COLO668 (cell line): ENCODE results near the gene ACTN3.
"Not testable (repeated sequence)": the region's sequence is repeated elsewhere in the genome, so short reads cannot be mapped to it uniquely, and the experiment has no call there.

Source experiments
- DNase-seq: peaks from one replicate; lab custom pipeline; 2025; ENCODE audit not compliant: unreplicated experiment; lab: John Stamatoyannopoulos, UW

Gene ACTN3

DNA sequence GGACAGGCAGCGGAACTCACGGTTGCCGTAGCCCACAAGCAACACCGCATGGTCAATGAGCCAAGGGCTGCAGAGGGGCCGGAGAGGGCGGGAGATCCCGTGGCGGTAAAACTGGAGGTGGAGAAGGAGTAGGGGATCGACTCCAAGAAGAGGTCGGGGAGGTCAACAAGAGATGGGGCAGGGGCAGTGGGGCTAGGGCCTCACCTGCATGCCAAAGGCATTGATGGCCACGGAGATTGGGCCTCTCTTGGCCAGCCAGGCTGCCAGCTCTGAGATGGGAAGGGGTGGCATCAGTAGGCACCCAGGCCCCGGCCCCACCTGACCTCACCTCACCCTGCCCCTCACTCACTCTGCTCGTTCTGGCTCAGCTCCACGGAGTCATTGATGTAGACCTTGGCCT is 17.8 kb downstream of the ACTN3 start:
- DNase-seq, result no peak

DNA sequence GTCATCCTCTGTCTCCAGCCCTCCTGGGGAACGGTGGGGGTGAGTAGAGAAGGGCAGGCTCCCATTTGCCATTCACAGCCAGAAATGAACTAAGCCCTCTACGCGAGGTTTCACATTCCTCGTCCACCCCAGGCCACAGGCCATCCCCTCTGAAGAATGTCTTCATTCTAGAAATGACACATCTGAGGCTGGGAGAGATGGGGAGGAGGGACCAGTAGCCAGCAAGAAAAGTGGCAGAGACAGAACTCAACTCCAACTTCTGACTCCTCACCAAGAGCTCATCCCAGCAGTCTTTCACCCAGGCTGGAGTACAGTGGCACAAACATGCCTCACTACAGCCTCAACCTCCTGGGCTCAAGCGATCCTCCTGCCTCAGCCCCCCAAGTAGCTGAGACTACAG is 18.3 kb downstream of the ACTN3 start:
- DNase-seq, result no peak

DNA sequence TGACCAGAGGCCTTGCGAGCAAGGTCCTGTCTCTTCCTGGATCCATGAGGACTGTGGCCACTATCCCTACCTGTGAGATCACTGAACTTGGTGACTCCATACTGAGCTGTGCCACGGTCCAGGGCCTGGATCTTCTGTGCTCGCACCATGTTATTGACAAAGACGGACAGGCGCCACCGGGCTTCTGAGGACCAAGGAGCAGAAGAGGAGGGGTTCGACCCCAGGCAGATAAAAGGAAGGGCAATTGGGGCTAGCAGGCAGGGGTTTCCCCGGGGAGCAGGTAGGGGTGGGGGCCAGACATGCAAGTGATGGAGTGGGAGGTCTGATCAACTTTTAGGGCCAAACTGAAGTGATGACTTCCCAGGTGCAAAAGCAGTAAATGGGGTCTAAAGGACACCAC is 19.5 kb downstream of the ACTN3 start:
- DNase-seq, result no peak

DNA sequence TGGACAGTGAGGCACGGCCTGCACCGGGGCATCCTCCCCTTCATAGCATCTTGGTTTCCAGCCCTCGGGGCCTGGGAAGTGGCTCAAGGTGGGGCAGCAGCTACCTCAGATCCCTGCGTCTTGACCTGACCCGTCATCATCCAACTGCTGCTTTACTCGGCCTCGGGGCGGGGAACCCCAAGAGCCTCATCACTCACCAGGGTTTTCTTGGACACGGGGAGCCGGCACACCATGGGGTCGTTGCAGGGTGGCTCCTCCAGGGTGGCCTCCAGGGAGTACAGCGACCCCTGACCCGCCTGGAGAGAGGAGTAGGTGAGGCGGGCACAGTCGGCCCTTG is 21.1 kb downstream of the ACTN3 start:
- no peak for DNase-seq

DNA sequence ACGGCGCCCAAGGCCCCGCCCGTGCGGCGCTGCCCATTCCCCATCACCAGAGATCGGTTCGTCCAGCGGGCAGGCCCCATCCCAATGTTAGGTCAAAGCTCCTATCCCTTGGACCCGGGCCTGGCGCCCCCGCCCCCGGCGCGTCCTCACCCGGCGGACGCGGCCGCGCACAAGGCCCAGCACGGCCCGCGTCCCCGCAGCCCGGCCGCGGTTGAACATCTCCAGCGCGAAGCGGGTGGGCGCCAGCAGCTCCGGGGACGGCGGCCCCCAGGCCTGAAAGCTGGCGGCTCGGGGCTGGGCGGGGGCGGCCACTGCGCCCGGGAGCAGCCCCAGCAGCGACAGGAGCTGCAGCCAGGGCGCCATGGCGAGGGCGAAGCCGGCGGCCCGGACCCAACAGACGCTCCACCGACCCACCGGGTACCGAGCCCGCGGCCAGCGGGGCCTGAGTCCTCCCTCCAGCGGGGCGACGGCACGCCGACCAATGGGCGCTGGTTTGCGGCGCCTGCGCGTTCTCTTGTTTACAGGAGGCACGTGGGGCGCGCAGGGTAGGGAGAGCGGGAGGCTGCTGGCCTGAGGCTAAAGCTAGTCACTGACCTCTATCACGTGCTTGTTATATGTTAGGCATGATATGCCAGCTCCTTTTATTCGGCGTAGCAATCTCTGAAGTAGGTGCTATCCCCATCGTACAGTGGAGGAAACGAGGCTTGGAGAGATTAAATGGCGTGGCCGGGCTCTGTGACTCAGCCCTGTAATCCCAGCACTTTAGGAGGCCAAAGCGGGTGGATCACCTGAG is 21.6 kb downstream of the ACTN3 start, which contains the start of gene CTSF:
Gene CTSF (minus strand): TSS at position 483 of the 793 bp plus-strand sequence. CDS start 120 bp downstream, at position 363.
- peak; percentile 86 for DNase-seq

DNA sequence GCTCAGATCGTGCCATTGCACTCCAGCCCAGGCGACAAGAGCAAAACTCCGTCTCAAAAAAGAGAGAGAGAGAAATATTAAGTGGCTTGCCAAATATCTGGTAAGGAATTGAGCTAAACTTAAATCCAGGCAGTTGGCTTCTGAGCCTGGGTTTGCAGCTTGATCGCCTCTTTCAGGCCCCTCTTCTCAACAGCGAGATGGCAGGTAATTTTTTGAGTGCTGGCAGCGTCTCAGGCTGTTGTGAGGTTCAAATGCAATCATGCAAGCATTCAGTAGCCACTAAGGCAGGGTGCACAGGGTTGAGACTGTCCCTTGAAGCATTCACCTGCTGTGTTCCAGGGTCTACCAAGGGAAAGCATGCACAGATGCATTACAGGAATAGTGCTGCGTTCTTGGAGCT is 22.4 kb downstream of the ACTN3 start:
- DNase-seq, result no peak

DNA sequence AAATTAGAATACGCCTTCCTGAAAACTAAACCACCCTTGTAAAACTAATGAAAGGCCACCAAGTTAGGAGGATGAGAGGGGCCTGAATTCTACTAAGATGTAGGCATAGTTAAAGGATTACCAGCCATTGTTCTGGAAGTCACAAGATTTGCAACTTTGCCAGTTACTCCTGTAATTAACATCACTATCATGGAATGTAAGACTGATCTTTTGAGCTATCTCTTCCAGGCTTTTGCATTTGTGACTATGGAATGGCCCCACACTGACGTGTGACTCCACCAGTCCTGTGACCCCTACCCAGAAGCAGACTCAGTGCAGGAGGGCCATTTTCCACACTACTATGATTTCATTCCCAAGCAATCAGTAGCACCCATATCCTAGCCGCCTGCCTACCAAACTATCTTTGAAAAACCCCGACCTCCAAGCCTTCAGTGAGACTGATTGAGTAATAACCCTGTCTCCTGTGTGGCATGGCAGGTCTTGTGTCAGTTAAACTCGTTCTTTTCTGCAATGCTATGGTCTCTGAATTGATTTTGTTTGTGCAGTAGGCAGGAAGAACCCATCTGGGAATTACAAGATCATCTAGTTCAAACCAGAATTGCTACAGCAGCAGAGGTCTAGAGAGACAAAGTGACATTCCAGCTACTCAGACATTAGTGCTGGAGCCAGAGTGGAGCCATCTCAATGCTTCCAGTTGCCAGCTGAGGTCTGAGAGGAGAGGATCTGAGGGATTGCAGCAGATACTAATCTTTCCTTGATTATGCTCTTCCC is 23.6 kb downstream of the ACTN3 start:
- no peak for DNase-seq

DNA sequence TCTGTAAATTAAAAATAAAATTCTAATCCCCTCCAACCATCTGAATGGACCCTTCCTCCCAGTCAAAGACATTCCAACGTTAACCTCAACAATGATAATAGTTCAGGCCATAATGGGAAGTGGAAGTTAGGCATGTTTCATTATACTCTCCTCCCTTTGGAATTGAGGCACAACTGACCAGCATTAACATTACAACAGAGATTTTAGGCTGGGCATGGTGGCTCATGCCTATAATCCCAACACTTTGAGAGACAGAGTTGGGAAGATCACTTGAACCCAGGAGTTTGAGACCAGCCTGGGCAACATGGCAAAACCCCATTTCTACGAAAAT is 24.1 kb downstream of the ACTN3 start:
- no peak for DNase-seq

DNA sequence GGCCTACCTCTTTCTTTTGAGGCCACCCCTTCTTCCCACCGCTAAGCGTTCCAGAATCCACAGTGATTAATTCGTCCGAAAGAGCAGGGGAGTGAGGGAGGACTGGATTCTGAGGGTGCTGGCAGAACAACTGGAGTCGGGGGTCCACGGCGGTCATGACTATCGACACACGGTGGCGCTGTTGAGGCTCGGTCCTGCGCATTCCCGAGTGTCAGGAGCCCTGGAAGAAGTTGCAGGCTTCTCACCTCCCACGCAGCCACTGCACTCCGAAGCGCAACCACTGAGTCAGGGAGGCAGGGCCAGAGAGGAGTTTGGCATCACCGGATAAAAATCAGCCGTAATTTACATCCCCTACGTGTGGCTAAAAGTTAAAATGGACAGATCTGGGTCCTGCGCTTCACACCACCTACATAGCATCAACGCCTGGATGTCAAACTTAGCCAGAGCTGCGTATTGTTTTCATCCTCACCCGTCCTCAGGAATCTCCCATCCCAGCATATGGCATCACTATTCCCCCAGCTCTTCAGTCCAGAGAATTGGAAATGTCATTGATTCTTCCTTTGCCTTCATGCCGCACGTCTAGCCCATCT is 32.4 kb downstream of the ACTN3 start:
- peak; percentile 58 for DNase-seq

DNA sequence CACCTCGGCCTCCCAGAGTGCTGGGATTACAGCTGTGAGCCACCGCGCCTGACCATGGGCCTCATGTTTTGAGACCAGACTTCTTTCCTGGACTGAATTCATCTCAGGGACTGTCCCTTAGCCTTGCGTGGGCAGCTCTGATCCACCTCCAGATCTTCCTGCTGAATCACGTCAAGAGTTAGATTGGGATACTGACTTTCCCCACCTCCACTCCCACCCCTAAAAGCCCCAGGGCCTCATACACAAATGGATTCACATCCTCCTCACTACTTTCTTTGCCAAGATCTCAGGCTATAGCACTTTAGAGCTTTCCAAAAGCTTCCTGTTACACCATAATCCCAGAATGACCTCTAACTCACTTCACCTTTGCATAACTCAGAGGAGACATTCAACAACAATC is 34.1 kb downstream of the ACTN3 start:
- DNase-seq, result no peak

DNA sequence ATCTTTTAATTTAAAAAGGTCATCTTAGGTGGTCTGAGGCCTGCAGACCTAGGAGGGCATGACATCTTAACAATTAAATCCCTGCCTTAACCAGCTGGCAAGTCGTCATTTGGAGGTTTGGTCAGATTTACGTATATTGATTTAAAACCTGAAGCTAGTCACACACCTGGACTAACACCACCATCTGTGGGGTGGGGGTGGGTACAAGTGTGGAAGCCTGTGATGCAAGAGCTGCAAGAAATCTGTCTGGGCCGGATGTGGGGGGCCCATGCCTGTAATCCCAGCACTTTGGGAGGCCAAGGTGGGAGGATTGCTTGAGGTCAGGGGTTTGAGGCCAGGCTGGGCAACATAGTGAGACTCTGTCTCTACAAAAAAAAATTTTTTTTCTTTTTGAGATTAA is 34.6 kb downstream of the ACTN3 start:
- DNase-seq, result no peak

DNA sequence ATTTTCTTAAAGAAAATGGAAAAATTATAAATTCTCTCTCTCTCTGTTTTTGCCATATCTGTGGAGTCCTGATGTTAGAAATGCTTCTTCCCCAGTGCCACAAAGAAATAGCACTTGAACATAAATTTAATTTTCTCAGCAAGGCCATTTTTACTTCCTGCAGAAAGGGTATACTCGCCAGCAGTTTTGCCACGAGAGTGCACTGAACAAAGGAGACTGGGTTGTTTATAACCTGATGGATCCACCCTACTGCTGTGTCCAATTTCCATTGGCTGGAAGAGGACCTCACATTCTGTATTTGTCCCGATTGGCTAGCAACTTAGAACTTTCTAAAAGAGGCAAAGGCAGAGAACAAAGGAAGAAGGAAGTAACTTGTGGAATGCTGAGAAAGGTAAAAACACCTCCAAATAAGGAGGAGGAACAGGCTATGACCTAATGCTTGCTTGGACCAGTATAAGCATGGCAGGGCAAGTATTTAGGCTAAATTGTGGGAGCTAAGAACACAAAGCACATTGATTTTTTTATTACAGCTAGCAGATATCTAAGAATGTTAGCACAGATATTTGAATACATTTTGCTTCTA is 36.0 kb downstream of the ACTN3 start:
- DNase-seq, result not testable (repeated sequence)

DNA sequence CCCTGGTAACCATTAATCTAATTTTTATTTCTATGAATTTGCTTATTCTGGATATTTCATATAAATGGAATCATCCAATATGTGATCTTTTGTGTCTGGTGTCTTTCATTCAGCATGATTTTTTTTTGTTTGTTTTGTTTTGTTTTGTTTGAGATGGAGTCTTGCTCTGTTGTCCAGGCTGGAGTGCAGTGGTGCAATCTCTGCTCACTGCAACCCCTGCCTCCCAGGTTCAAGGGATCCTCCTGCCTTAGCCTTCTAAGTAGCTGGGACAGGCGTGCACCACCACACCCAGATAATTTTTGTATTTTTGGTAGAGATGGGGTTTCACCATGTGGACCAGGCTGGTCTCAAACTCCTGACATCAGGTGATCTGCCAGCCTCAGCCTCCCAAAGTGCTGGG is 38.7 kb downstream of the ACTN3 start:
- DNase-seq, result not testable (repeated sequence)

DNA sequence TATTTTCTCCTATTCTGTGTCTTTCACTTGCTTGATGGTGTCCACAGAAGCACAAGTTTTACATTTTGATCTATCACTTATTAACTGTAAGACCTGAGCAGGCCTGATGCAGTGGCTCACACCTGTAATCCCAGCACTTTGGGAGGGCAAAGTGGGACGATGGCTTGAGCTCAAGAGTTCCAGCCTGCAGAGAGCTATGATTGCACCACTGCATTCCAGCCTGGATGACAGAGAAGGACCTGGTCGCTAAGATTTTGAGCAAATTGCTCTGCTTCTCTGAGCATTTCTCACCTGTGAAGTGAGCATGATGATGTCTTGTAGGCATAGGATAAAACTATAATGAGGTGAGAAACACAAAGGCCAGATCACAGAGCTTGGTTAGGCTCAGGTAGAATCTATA is 39.4 kb downstream of the ACTN3 start:
- DNase-seq, result no peak

DNA sequence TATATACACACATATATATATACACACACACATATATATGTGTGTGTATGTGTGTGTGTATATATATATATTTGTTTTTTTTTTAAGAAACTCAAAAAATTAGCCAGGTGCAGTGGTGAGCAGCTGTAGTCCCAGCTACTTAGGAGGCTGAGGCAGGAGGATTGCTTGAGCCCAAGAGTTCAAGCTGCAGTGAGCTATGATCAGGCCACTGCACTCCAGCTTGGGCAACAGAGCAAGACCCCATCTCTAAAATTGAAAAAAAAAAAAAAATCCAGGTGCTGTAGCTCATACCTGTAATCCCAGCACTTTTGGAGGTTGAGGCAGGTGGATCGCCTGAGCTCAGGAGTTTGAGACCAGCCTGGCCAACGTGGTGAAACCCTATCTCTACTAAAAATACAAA is 42.6 kb downstream of the ACTN3 start:
- not testable (repeated sequence) for DNase-seq

DNA sequence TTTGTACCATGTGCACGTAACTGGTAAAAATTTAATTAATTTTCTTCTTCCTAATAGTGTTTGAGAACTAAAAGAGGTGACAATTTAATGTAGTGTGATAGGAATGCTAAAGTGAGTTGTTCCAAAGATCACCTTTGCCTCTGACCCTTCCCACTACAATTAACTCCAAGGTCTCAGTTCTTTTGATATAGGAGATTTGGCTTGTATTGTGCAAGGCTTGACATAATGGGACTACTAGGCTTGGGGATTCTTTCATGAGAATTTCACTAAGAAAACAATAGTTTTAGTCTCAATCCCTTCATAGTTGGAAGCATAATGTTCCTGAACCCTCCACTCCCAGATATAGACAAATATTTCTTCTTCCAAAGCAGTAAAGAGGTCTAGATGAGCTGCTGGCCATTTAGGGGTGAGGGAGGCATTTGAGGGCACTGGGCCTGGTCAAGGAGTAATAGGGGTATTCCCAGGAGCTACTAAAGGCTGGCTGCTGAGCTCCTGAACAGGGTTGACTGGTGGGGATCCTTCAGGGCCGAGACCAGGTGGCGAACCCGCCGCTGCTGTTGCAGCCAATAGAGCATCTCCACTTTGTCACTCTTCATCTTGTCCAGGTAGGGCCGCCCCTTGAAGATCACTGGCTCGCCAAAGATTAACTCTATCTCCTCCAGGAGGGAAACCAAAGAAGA is 43.4 kb downstream of the ACTN3 start:
- DNase-seq, result no peak

DNA sequence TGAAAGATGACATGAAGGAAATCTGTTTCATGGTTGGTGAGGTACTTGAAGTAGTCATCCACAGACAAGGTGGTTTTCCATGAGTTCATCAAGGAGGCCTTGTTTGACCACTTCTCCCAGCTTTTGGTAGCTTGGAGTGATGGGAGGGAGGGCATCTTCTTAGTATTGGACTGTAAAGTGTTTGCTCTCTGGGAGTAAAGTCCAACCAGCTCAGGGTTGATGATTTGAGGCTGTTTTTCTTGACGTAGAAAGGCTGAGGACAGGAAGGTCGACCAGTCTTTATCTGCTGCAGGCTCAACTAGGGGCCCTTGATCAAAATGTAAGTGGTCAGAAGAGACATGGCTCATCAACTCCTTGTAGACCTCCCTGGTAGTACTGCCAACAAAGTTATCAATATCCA is 44.5 kb downstream of the ACTN3 start:
- no peak for DNase-seq

DNA sequence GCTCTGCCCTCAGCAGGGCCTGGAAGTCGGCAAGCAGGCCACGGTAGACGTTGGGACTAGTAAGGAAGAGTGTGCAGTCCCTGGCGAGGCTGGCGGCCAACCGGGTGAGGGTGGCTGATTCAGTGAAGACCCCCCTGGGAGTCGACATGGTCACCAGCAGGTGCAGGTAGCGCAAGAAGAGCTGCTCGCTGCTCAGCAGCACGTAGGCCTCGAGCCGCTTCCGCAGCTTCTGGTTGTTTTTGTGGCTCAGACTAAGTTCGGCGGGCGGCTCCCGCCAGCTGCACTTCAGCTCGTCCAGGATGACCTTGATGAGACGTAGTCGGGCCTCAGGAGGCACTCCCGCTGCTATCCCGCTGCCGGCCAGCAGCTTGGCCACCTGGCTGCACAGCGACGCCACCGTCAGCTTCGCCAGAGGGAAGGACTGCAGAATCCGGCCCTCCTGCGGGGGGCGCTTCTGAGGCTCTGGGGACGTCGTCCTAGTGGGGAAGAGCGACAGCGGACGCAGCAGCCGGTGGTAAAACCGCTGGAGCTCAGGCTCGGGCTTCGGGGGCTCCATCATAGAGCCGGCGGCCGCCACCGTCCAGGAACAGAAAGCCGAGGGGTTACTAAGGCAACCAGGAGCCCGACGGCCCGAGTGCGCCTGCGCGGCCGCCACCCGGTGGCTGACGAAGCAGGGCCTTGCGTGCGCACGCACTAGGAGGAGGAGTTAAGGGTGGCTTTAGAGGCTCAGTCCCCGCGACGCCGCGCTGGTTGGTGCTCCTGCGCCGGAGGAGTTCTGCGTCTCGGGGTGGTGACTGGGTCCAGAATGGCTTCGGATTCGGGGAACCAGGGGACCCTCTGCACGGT is 46.0 kb downstream of the ACTN3 start, which contains the start of the genes CCDC87 and CCS:
Gene CCDC87 (minus strand): TSS at position 607 of the 846 bp plus-strand sequence. CDS start 48 bp downstream, at position 559.
Gene CCS (plus strand): TSS at position 729 of the 846 bp plus-strand sequence. CDS start 77 bp downstream, at position 806.
- DNase-seq, result peak; percentile 97

DNA sequence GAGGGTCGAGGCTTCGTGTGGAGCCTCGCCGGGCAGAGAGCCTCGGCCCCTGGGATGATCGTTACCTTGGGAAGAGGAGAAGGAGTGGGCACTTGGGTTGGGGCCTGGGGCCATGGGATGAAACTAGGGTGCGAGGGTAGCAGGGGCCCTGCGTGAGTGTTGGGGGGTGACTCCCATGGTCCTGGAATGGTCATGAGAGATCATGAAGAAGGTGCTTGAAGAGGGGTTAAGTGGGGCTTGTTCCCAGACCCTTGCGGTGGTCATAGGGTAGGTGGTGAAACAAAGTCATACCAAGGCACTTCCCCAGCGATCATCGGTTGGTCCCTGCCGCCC is 46.6 kb downstream of the ACTN3 start:
- DNase-seq, result peak; percentile 6

DNA sequence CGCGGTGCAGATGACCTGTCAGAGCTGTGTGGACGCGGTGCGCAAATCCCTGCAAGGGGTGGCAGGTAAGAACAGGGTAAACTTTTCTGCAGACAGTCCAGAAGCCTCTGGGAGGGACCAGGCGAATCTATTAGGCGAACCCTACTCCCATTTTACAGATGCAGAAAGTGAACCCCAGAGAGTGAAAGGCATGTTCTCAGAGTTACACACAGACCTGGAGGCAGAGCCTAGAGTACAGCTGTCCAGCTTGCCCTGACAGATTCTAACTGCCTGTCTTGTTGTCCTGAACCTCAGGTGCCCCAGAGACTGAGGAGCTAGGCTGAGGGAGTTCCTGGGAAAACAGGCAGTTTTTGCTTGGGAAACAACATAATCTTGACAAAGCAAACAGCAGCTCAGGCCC is 46.9 kb downstream of the ACTN3 start:
- no peak for DNase-seq
